Esophagus muscularis mucosa (tissue), 4 donors: ENCODE data around the gene SLC22A7. TPM values are rescaled to one million over a fixed set of nuclear protein-coding genes. Genes with fewer than 3 reads are reported as not detected.

Source experiments
- DNase-seq: peaks from one replicate; pipeline ENCODE4 v3.0.0-alpha.2; 2017; ENCODE audit errors: extremely low spot score
- H3K27ac ChIP-seq, 4 donors: fragments of 200-600 bp; sonication (generic); replicated peaks in 1 of 4; 1 replicate in 3 of 4; 2 replicates in 1 of 4; pipeline ENCODE4 v1.5.1; 2016 to 2019; ENCODE audit warnings: mild to moderate bottlenecking in 1 of 4
- H3K27me3 ChIP-seq, 4 donors: fragments of 200-600 bp; sonication (generic); one replicate each; pipeline versions ENCODE4 v1.5.1 to v1.6.0; 2016 to 2019
- H3K36me3 ChIP-seq, 4 donors: fragments of 200-600 bp; sonication (generic); one replicate each; pipeline ENCODE4 v1.5.1; 2016 to 2019
- H3K4me1 ChIP-seq, 4 donors: fragments of 200-600 bp; sonication (generic); one replicate each; pipeline ENCODE4 v1.5.1; 2016 to 2019
- H3K4me3 ChIP-seq, 4 donors: fragments of 200-600 bp; sonication (generic); 1 replicate in 2 of 4; 2 replicates in 2 of 4; pipeline ENCODE4 v1.5.1; 2016 to 2019; ENCODE audit warnings: mild to moderate bottlenecking in 4 of 4, moderate library complexity in 1 of 4
- H3K9me3 ChIP-seq, 4 donors: fragments of 200-600 bp; sonication (generic); 1 replicate in 3 of 4; 2 replicates in 1 of 4; pipeline ENCODE4 v1.5.1; 2016 to 2019
- EP300 ChIP-seq: sonication (generic); formaldehyde crosslinking; IDR thresholded peaks from one replicate; pipeline ENCODE4 v1.6.1; 2017; ENCODE audit warnings: antibody characterized with exemption
- POLR2A ChIP-seq: fragments of 450-650 bp; IDR thresholded peaks from one replicate; pipeline ENCODE4 v1.6.1; 2017; ENCODE audit warnings: antibody characterized with exemption, moderate library complexity, mild to moderate bottlenecking, low read depth
- POLR2AphosphoS5 ChIP-seq, 2 donors: sonication (generic); formaldehyde crosslinking; IDR thresholded peaks; one replicate each; pipeline ENCODE4 v1.6.1; 2017; ENCODE audit warnings: antibody characterized with exemption in 2 of 2
- WGBS: methylation state at CpG from one replicate; pipeline ENCODE4 v1.1.5; 2018; 5-methylcytosine and 5-hydroxymethylcytosine counted together
- intact Hi-C: fragments of 100-400 bp; cut with DNase I; formaldehyde crosslinking; loops from one replicate; pipeline ENCODE4 v1.15.1; 2023
- total RNA-seq, 4 donors: library from RNA; depleted of rRNA; stranded (reverse); fragments of >200 nt; gene quantifications; one replicate each; pipeline versions ENCODE4 v1.1.0 to v1.2.1, GENCODE V29; 2016
- TF ChIP-seq, protein P1 (sequence below), 3 experiments: fragments of 200-600 bp in 2 of 3; fragments of 450-650 bp in 1 of 3; sonication (generic) in 2 of 3; IDR thresholded peaks; one replicate each; pipeline ENCODE4 v1.5.1; 2017 to 2019; ENCODE audit warnings: antibody characterized with exemption in 3 of 3, mild to moderate bottlenecking in 2 of 3, moderate library complexity in 1 of 3

The SLC22A7 gene
- total RNA-seq, 4 donors from 2014 or later = not detected

GRCh38 chr6:43296780-43297497 is 1.1 kb upstream of the SLC22A7 start:
- TF ChIP-seq POLR2A (no peak), POLR2AphosphoS5 (IDR thresholded peaks at IDR 0.05) (no peak), EP300 (no peak)
- TF ChIP-seq, protein P1, sequence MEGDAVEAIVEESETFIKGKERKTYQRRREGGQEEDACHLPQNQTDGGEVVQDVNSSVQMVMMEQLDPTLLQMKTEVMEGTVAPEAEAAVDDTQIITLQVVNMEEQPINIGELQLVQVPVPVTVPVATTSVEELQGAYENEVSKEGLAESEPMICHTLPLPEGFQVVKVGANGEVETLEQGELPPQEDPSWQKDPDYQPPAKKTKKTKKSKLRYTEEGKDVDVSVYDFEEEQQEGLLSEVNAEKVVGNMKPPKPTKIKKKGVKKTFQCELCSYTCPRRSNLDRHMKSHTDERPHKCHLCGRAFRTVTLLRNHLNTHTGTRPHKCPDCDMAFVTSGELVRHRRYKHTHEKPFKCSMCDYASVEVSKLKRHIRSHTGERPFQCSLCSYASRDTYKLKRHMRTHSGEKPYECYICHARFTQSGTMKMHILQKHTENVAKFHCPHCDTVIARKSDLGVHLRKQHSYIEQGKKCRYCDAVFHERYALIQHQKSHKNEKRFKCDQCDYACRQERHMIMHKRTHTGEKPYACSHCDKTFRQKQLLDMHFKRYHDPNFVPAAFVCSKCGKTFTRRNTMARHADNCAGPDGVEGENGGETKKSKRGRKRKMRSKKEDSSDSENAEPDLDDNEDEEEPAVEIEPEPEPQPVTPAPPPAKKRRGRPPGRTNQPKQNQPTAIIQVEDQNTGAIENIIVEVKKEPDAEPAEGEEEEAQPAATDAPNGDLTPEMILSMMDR (IDR thresholded peaks at IDR 0.05) = no peak
- no peak for DNase-seq
- WGBS = 92% methylated on average over 5 of the region's 5 CpGs
- no peaks in the 10 kb centered on the region for H3K36me3 ChIP-seq
- peaks cover 0 to 5% (median 2%) of the 10 kb centered on the region in 4 donors for H3K4me1 ChIP-seq
- no peak overlapping the region for H3K4me3 ChIP-seq
- H3K27me3 ChIP-seq = peaks cover 0 to 31% (median 0%) of the 10 kb centered on the region in 4 donors
- no peak overlapping the region for H3K27ac ChIP-seq
- no peaks in the 10 kb centered on the region for H3K9me3 ChIP-seq
- intact Hi-C loops = no loop called here

- H3K9me3 ChIP-seq = no peaks in the 10 kb centered on the region
- TF ChIP-seq POLR2AphosphoS5 (IDR thresholded peaks at IDR 0.05) = no peak
- TF ChIP-seq EP300 = no peak
- TF ChIP-seq POLR2A = no peak
- TF ChIP-seq, protein P1 (IDR thresholded peaks at IDR 0.05) = no peak
- peaks cover 0 to 5% (median 2%) of the 10 kb centered on the region in 4 donors for H3K4me1 ChIP-seq
- H3K36me3 ChIP-seq = no peaks in the 10 kb centered on the region
- peaks cover 0 to 36% (median 0%) of the 10 kb centered on the region in 4 donors for H3K27me3 ChIP-seq
- no peak overlapping the region for H3K27ac ChIP-seq
- 78% methylated on average over 12 of the region's 12 CpGs for WGBS
- DNase-seq = no peak
- H3K4me3 ChIP-seq = no peak overlapping the region
- intact Hi-C loops = no loop called here
Measured at GRCh38 chr6:43298565-43299337, 691 bp downstream of the SLC22A7 start.

GRCh38 chr6:43299338-43300293 is 1.6 kb downstream of the SLC22A7 start:
- Histone ChIP-seq H3K4me1 (peaks cover 0 to 5% (median 2%) of the 10 kb centered on the region in 4 donors), H3K27ac (no peak overlapping the region), H3K9me3 (no peaks in the 10 kb centered on the region), H3K4me3 (no peak overlapping the region), H3K36me3 (no peaks in the 10 kb centered on the region), H3K27me3 (peaks cover 0 to 39% (median 0%) of the 10 kb centered on the region in 4 donors)
- intact Hi-C loops = no loop called here
- WGBS = 81% methylated on average over 13 of the region's 18 CpGs
- TF ChIP-seq EP300 (no peak), POLR2A (no peak), POLR2AphosphoS5 (IDR thresholded peaks at IDR 0.05) (no peak)
- TF ChIP-seq, protein P1 (IDR thresholded peaks at IDR 0.05) = no peak
- no peak for DNase-seq

GRCh38 chr6:43301081-43301870 is 3.2 kb downstream of the SLC22A7 start:
- DNase-seq = no peak
- Histone ChIP-seq H3K27me3 (peaks cover 0 to 45% (median 0%) of the 10 kb centered on the region in 4 donors), H3K9me3 (no peaks in the 10 kb centered on the region), H3K27ac (no peak overlapping the region), H3K36me3 (no peaks in the 10 kb centered on the region), H3K4me3 (no peak overlapping the region), H3K4me1 (peaks cover 0 to 5% (median 2%) of the 10 kb centered on the region in 4 donors)
- 90% methylated on average over 13 of the region's 15 CpGs for WGBS
- intact Hi-C loops = no loop called here
- TF ChIP-seq EP300 (no peak), POLR2A (no peak), POLR2AphosphoS5 (IDR thresholded peaks at IDR 0.05) (no peak)
- TF ChIP-seq, protein P1 (IDR thresholded peaks at IDR 0.05) = no peak
